Coronary artery (tissue), 2 donors: ENCODE measurements around the gene CNN2.

Experiments used
- DNase-seq: peaks from one replicate; pipeline ENCODE4 v3.0.0-alpha.2; 2017; ENCODE audit warnings: low spot score
- H3K27ac ChIP-seq, 2 donors: fragments of 200-600 bp; sonication (generic); one replicate each; pipeline ENCODE4 v1.5.1; 2016 to 2019
- H3K4me3 ChIP-seq: fragments of 200-600 bp; sonication (generic); 2 replicates; pipeline ENCODE4 v1.5.1; 2016; ENCODE audit warnings: mild to moderate bottlenecking, moderate library complexity
- CTCF ChIP-seq: fragments of 200-600 bp; sonication (generic); IDR thresholded peaks from one replicate; pipeline ENCODE4 v1.5.1; 2019; ENCODE audit warnings: antibody characterized with exemption

CNN2 gene

DNA sequence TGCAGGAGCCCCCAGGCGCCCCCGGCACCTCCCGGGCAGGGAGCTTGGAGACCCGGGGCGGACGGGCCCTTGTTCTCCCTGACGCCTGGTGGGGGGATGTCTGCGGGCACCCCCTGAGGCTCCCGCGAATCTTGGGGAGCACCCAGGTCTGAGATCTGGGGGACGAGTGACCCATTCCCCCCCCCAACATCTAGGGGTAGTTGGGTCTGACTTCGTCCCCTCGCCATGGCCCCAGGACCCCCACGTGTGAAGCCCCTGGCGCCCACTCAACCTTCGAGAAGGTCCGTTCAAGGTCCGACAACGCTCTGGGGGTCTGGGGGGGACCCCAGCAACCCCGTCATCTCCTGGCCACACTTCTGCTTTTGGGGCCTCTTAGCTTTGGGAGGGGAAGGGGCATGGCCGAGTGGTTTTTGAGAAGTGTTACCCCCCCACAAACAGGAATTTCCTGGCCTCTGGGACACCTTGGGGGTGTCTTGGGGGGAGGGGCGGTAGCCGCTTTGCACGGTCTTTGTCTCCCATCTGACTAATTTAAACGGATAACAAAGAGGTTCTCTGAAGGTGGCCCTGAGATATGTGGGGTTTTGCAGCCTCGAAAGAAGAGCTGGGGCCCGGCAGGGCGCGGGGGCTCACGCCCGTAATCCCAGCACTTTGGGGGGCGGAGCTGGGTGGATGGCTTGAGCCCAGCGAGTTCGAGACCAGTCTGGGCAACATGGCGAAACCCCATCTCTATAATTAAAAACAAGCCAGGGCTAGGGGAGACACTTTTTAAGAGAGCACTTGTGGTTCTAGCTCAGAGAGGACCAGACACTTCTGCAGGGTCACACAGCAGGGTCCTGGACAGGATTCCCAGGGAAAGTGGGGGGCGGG is 608 bp downstream of the CNN2 start:
- TF ChIP-seq CTCF: no peak
- Histone ChIP-seq H3K27ac (peak overlapping the region; percentile 98 to 100), H3K4me3 (peak overlapping the region; percentile 92)
- no peak for DNase-seq

GRCh38 chr19:1027650-1028061 is 1.2 kb downstream of the CNN2 start:
- no peak for TF ChIP-seq CTCF
- H3K27ac ChIP-seq: peak overlapping the region; percentile 98 to 100
- no peak for DNase-seq
- peak overlapping the region; percentile 92 for H3K4me3 ChIP-seq

GRCh38 chr19:1028062-1028926 is 1.9 kb downstream of the CNN2 start:
- peak; percentile 92 for DNase-seq
- Histone ChIP-seq H3K27ac (peak overlapping the region; percentile 98 to 100), H3K4me3 (peak overlapping the region; percentile 92)
- no peak for TF ChIP-seq CTCF

- H3K27ac ChIP-seq: peak overlapping the region in 1 of 2 donors; percentile 1
- DNase-seq: no peak
- TF ChIP-seq CTCF: no peak
- H3K4me3 ChIP-seq: no peak overlapping the region
Observed at GRCh38 chr19:1032264-1032867, 6.0 kb downstream of the CNN2 start.

DNA sequence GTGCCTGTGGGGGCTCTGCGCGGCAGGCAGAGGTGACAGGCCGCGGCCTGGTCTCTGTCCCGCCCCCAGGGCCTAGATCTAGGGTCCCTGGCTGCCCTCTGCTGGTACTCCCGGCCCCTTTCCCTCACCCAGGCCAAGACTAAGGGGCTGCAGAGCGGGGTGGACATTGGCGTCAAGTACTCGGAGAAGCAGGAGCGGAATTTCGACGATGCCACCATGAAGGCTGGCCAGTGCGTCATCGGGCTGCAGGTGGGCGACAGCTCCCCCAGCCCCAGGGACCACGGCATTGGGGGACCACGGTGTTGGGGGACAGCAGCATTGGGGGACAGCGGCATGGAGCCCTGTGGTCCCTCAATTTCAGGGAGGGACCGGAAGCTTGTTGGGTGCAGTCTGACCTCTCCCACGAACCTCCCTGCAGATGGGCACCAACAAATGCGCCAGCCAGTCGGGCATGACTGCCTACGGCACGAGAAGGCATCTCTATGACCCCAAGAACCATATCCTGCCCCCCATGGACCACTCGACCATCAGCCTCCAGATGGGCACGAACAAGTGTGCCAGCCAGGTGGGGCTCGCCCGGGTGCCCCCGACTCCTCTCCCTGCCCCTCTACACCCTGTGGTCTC is 9.7 kb downstream of the CNN2 start:
- Histone ChIP-seq H3K27ac (no peak overlapping the region), H3K4me3 (no peak overlapping the region)
- DNase-seq: no peak
- TF ChIP-seq CTCF: no peak

DNA sequence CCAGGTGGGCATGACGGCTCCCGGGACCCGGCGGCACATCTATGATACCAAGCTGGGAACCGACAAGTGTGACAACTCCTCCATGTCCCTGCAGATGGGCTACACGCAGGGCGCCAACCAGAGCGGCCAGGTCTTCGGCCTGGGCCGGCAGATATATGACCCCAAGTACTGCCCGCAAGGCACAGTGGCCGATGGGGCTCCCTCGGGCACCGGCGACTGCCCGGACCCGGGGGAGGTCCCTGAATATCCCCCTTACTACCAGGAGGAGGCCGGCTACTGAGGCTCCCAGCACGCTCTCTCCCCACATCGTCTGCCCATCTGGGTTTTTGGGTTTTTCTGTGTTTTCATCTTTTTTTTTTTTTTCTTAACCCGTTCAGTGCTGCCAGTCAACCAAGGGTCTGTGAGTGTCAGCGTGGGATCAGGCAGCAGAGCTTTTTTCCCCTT is 11.2 kb downstream of the CNN2 start:
- TF ChIP-seq CTCF: no peak
- H3K27ac ChIP-seq: peak overlapping the region in 1 of 2 donors; percentile 62
- no peak for DNase-seq
- no peak overlapping the region for H3K4me3 ChIP-seq
